ENCODE data around the gene TXNDC11.
A peak's percentile ranks its signal among the peaks of the same experiment; 100 is the strongest.

Gene TXNDC11

DNA sequence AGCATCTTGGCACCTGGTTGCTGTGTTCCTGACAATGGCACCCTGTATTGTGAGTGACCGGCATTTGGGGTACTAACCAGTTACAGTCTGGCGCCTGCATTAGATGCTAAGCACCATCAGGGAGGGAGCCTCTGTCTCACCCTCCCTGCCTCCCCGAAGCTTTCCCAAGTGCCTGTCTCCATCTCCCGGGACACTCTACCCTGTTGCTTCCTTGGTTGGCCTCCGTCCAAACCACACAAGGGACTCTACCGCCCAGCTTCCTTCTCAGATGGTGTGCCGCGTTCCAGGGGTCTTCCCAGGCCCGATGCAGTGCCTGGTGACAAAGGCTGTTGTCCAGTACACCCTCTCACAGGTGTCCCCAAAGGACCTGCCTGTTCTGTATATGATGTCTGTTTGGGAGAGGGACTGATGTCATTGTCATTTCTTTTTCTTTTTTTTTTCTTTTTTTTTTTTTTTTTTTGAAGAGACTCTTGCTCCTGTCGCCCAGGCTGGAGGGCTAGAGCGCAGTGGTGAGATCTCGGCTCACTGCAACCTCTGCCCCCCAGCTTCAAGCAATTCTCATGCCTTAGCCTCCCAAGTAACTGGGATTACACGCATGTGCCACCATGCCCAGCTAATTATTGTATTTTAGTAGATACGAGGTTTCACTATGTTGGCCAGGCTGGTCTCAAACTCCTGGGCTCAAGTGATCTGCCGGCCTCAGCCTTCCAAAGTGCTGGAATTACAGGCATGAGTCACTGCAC lies 67.7 kb downstream of the TXNDC11 start:
- DNase-seq (ENCODE audit: low spot score) = no peak

GRCh38 chr16:11674001-11674817 lies 68.4 kb downstream of the TXNDC11 start:
- no peak for DNase-seq (ENCODE audit: low spot score)

GRCh38 chr16:11673091-11674000 lies 69.3 kb downstream of the TXNDC11 start:
- DNase-seq (ENCODE audit: low spot score) = no peak

GRCh38 chr16:11672206-11673090 lies 70.2 kb downstream of the TXNDC11 start:
- no peak for DNase-seq (ENCODE audit: low spot score)

- no peak for DNase-seq (ENCODE audit: low spot score)
Observed at GRCh38 chr16:11671676-11672075, 71.0 kb downstream of the TXNDC11 start.

DNA sequence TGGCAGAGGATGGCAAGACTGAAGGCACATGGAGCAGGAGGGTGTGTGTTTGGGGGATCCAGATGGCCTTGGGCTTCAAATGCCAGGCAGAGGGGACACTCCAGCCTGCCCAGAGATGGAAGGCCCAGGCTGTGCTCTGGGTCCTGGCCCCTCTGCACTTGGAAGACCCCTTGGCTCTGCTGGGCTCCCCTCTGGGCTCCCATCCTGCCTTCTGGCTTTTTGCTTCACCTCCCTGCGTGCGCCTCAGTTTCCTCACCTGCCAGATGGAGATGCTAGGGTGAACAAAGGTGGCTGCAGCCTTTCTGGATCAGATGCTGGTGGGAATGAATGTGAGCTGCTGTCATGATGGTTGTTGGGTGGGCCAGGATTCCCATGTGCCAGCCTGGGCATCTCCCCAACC lies 71.4 kb downstream of the TXNDC11 start:
- DNase-seq (ENCODE audit: low spot score) = no peak

DNA sequence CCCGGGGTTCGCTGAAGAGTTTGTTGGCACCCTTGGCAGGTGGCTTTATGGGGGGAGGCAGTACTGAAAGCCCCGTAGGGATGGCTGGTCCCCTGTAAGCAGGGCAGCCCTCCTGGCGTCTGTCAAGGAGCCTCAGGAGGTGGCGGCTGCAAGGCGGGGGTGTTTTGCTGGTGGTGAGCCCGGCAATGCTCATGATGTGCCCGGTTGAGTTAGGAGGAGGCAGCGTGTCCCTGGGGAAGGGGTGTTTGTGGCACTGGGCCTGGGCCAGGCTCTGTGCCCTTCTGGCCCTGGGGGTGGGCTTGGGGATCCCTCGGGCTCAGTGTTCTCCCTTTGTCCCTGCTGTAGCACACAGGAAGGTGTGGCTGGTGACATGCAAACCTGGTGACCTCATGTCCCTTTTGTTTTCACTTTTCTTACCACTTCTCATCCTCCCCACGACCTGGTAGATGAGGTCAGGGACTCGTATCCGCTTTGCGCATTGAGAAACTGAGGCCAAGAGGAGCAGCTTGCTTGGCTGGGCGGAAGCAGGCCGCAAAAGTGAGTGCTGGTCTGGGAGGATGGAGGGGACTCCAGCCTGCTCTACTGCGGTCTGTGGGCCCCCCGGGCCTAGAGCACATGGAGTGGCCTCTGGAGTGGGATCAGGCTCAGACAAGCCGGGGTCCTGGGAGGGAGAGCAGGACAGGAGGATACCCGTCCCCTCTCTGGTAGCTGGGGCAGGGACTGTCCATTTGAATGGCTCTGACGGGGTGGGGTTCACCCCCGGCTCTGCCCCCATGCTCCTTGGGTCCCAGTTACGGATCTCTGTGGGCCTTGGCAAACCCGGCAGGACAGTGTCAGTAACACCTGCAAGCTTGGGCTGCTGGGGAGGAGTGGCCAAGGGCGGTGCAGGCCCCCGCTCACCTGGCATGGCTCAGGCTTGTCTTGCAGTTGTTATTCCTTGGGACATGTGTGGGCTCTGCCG lies 72.2 kb downstream of the TXNDC11 start:
- DNase-seq (ENCODE audit: low spot score) = no peak

- DNase-seq (ENCODE audit: low spot score) = no peak
Observed at GRCh38 chr16:11669380-11670146, 73.1 kb downstream of the TXNDC11 start.

GRCh38 chr16:11668623-11669379 lies 73.9 kb downstream of the TXNDC11 start:
- no peak for DNase-seq (ENCODE audit: low spot score)

DNA sequence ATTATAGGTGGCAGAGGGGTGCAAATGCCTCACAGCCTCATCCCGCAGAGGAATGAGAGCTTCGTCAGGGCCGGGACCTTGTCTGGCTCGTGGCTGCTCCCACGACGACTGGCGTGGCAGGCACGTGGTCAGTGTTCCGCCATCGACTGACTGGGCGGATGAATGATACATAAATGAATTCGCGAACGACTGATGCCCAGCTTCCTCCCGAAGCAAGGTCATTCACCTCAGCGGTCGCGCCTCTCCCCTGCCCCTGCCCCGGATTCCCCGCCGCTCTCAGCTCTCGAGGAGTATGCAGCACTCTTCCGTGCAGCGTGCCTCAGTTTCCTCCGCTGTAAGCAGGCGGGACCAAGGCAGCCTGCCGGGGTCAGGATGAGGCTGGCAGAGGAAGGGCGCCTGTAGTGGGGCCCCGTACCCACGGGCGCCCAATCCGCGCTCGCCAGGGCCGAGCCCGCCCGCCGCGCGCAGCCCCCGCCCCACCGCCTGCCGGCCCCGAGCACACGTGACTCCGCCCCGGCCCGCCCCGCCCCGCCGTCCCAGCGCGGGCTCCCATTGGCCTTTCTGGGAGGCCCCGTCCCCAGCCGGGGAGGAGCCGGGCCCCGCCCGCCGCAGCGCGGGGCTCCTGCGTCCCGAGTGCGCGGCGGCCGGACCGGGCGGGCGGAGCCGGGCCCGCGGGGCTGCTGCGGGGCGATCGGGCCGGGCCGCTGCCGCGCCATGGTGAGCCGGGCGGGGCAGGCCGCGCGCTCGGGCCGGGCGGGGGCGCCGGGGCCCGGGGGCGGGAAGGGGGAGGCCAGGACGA lies 74.6 kb downstream of the TXNDC11 start, which contains the start of gene SNN:
SNN (plus strand) TSS at position 632 of the 799 bp plus-strand sequence. CDS start 7,605 bp downstream, outside the sequence.
- peak; percentile 84 for DNase-seq (ENCODE audit: low spot score)

DNA sequence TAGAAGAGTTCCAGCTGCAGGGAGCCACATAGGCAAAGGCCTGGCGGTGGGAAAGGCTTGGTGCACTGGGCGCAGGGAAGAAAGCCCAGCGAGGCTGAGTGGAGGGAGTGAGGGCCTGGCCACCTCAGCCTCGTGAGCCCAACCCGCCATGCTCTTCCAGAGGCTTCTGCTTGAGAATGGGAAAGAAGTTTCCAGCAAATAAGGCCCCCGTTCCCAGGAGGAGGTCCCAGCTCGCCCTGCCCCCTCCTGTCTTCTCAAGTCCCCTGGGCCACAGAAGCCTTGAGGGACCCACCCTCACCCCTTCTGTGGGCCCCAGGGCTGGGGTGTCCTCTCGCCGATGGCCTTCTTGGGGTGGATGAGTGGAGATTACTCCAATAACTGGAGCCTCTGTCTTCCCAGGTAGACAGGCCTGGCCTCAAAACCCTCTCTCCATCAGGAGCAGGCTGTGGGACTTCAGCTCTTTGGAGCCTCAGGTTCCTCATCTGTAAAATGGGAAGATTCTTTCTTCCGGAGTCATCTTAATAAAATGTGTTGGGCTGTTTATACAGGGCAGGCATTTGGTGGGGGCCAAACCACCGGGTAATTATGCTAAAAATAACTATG lies 75.3 kb downstream of the TXNDC11 start:
- DNase-seq (ENCODE audit: low spot score) = no peak

DNA sequence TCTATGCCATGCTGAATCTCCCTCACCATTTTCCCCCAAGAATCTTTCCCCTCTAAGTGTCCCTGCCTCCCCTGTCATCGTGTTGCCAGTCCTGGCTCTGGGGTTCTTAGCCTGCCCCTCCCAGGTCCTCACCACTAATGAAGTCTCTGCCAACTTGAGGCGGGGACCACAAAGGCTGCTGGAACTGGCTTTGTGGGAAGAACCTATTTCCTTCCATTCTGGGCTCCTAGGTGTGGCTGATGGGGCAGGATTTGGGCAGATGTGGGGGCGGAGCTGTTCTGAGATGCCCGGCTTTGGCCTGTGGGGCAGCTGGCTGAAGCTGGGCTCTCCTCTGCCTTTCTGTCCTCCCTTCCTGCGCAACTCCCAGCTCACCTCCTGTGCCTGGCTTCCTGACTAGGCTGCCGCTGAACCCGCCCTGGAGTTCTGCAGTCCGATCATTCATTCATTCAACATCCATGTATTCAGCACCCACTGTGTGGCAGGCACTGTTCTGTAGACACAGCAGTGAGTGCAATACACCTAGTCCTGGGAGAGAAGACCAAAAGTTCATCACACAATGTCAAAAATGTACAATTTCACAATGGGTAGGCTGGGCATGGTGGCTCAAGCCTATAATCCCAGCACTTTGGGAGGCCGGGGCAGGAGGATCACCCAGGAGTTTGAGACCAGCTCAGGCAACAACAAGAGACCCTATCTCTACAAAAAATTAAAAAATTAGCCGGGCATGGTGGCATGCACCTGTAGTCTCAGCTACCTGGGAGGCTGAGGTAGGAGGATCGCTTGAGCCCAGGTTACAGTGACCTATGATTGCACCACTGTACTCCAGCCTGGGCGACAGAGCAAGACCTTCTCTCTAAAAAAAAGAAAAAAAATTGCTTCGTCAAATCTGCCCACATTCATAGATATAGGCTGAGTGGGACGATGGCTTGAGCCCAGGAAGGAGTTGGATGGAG lies 76.3 kb downstream of the TXNDC11 start:
- DNase-seq (ENCODE audit: low spot score) = no peak

GRCh38 chr16:11665071-11665491 lies 77.6 kb downstream of the TXNDC11 start:
- DNase-seq (ENCODE audit: low spot score) = no peak

GRCh38 chr16:11662582-11662981 lies 80.1 kb downstream of the TXNDC11 start:
- DNase-seq (ENCODE audit: low spot score) = no peak

- DNase-seq (ENCODE audit: low spot score) = no peak
Observed at GRCh38 chr16:11660565-11660964, 82.1 kb downstream of the TXNDC11 start.
